ENCODE data around the gene GALNT13. TPM values are rescaled to one million over a fixed set of nuclear protein-coding genes. Genes with fewer than 3 reads are reported as not detected.

The GALNT13 gene
- total RNA-seq, 2 donors from 2014 or later = 0.33 to 5.7 TPM

GRCh38 chr2:153890576-153890975, 18.9 kb downstream of the GALNT13 start:
- H3K27ac ChIP-seq = no peak overlapping the region
- ATAC-seq (no peak), DNase-seq (no peak)
- WGBS, 2 donors = 3 to 17% methylated on average over 1 of the region's 1 CpG
- TF ChIP-seq POLR2A (IDR thresholded peaks at IDR 0.05) = no peak
- no peaks in the 10 kb centered on the region for H3K9me3 ChIP-seq
- H3K27me3 ChIP-seq = no peaks in the 10 kb centered on the region
- no peaks in the 10 kb centered on the region for H3K36me3 ChIP-seq (replicated peaks in 1 of 2; ENCODE audit: insufficient read depth in 1 of 2, low read depth in 2 of 2)
- H3K4me1 ChIP-seq = no peaks in the 10 kb centered on the region
- no peak overlapping the region for H3K4me3 ChIP-seq
- intact Hi-C loops (cut with DNase I) = no loop called here

GRCh38 chr2:153891051-153891450, 19.3 kb downstream of the GALNT13 start:
- DNase-seq (no peak), ATAC-seq (no peak)
- TF ChIP-seq POLR2A (IDR thresholded peaks at IDR 0.05) (no peak), CTCF (IDR thresholded peaks at IDR 0.05) (no peak)
- H3K27ac ChIP-seq = no peak overlapping the region
- H3K4me3 ChIP-seq = no peak overlapping the region
- no peaks in the 10 kb centered on the region for H3K4me1 ChIP-seq
- no peaks in the 10 kb centered on the region for H3K9me3 ChIP-seq
- intact Hi-C loops (cut with DNase I) = no loop called here
- no peaks in the 10 kb centered on the region for H3K27me3 ChIP-seq
- H3K36me3 ChIP-seq (replicated peaks in 1 of 2; ENCODE audit: insufficient read depth in 1 of 2, low read depth in 2 of 2) = no peaks in the 10 kb centered on the region

- intact Hi-C loops (cut with DNase I) = no loop called here
- H3K4me1 ChIP-seq = no peaks in the 10 kb centered on the region
- DNase-seq (no peak), ATAC-seq (no peak)
- no peak for TF ChIP-seq CTCF (IDR thresholded peaks at IDR 0.05)
- TF ChIP-seq POLR2A (IDR thresholded peaks at IDR 0.05) = no peak
- WGBS, 2 donors = 56 to 64% methylated on average over 2 to 3 of the region's 3 CpGs
- H3K36me3 ChIP-seq (replicated peaks in 1 of 2; ENCODE audit: insufficient read depth in 1 of 2, low read depth in 2 of 2) = no peaks in the 10 kb centered on the region
- H3K9me3 ChIP-seq = peaks cover 0 to 5% (median 0%) of the 10 kb centered on the region in 3 donors
- no peaks in the 10 kb centered on the region for H3K27me3 ChIP-seq
- no peak overlapping the region for H3K4me3 ChIP-seq
- no peak overlapping the region for H3K27ac ChIP-seq
Measured at GRCh38 chr2:153912798-153913396, 41.2 kb downstream of the GALNT13 start.

GRCh38 chr2:153917570-153917969, 45.8 kb downstream of the GALNT13 start:
- Histone ChIP-seq H3K4me3 (no peak overlapping the region), H3K27ac (no peak overlapping the region), H3K27me3 (no peaks in the 10 kb centered on the region), H3K9me3 (peaks cover 0 to 2% (median 0%) of the 10 kb centered on the region in 3 donors), H3K4me1 (no peaks in the 10 kb centered on the region), H3K36me3 (replicated peaks in 1 of 2; ENCODE audit: insufficient read depth in 1 of 2, low read depth in 2 of 2) (no peaks in the 10 kb centered on the region)
- intact Hi-C loops (cut with DNase I) = no loop called here
- DNase-seq (no peak), ATAC-seq (no peak)
- TF ChIP-seq POLR2A (IDR thresholded peaks at IDR 0.05) = no peak
- no peak for TF ChIP-seq CTCF (IDR thresholded peaks at IDR 0.05)

GRCh38 chr2:153935511-153935910, 63.8 kb downstream of the GALNT13 start:
- H3K4me3 ChIP-seq = no peak overlapping the region
- no peak for ATAC-seq

More at GRCh38 chr2:153935511-153935910, 63.8 kb downstream of the GALNT13 start:
- intact Hi-C loops (cut with DNase I) = no loop called here
- no peaks in the 10 kb centered on the region for H3K27me3 ChIP-seq
- DNase-seq = no peak
- H3K4me1 ChIP-seq = no peaks in the 10 kb centered on the region
- H3K27ac ChIP-seq = no peak overlapping the region
- no peaks in the 10 kb centered on the region for H3K9me3 ChIP-seq
- H3K36me3 ChIP-seq (replicated peaks in 1 of 2; ENCODE audit: insufficient read depth in 1 of 2, low read depth in 2 of 2) = no peaks in the 10 kb centered on the region
- TF ChIP-seq CTCF (IDR thresholded peaks at IDR 0.05) (no peak), POLR2A (IDR thresholded peaks at IDR 0.05) (no peak)
